HG03103 (cell line): Measurements from ENCODE around the gene CACNA1S.
A peak's percentile ranks its signal among the peaks of the same experiment; 100 is the strongest.

Source experiments
- ATAC-seq: cut with Tn5 transposase; IDR thresholded peaks from one replicate; pipeline ENCODE4 v1.9.1; 2021; ENCODE audit warnings: low read depth; ENCODE audit not compliant: unreplicated experiment

The CACNA1S gene

GRCh38 chr1:201039876-201040275, 72.3 kb downstream of the CACNA1S start:
- no peak for ATAC-seq

GRCh38 chr1:201039418-201039817, 72.8 kb downstream of the CACNA1S start:
- ATAC-seq: no peak

- no peak for ATAC-seq
Measured at GRCh38 chr1:201038186-201038876, 73.9 kb downstream of the CACNA1S start.

GRCh38 chr1:201036188-201036842, 75.9 kb downstream of the CACNA1S start:
- no peak for ATAC-seq

GRCh38 chr1:201034671-201035070, 77.6 kb downstream of the CACNA1S start:
- ATAC-seq: no peak

GRCh38 chr1:201032408-201032807, 79.8 kb downstream of the CACNA1S start:
- no peak for ATAC-seq

- ATAC-seq: no peak
Measured at GRCh38 chr1:201028461-201028889, 83.8 kb downstream of the CACNA1S start.

GRCh38 chr1:201026836-201027235, 85.4 kb downstream of the CACNA1S start:
- no peak for ATAC-seq

GRCh38 chr1:201026234-201026633, 86.0 kb downstream of the CACNA1S start:
- no peak for ATAC-seq

GRCh38 chr1:201025571-201026002, 86.6 kb downstream of the CACNA1S start:
- ATAC-seq: no peak

- ATAC-seq: no peak
Measured at GRCh38 chr1:201024625-201024998, 87.6 kb downstream of the CACNA1S start.

GRCh38 chr1:201023920-201024624, 88.2 kb downstream of the CACNA1S start:
- ATAC-seq: no peak

GRCh38 chr1:201023517-201023902, 88.7 kb downstream of the CACNA1S start, which contains the start of gene KIF21B:
TSS of gene KIF21B (minus strand) at chr1:201023714. CDS start at chr1:201023383, 331 bp downstream.
- peak; percentile 39 for ATAC-seq

- no peak for ATAC-seq
Measured at GRCh38 chr1:201022820-201023516, 89.3 kb downstream of the CACNA1S start.

GRCh38 chr1:201022493-201022819, 89.8 kb downstream of the CACNA1S start:
- no peak for ATAC-seq

GRCh38 chr1:201021630-201022492, 90.4 kb downstream of the CACNA1S start:
- no peak for ATAC-seq

- no peak for ATAC-seq
Measured at GRCh38 chr1:201020721-201021629, 91.3 kb downstream of the CACNA1S start.

- ATAC-seq: no peak
Measured at GRCh38 chr1:201020040-201020591, 92.1 kb downstream of the CACNA1S start.
